Vagina (tissue), 2 donors: Measurements from ENCODE around the gene CAPN14.

Experiments used
- POLR2A ChIP-seq, 2 donors: fragments of 450-650 bp; IDR thresholded peaks; one replicate each; pipeline ENCODE4 v1.6.1; 2017; ENCODE audit warnings: antibody characterized with exemption in 2 of 2, mild to moderate bottlenecking in 2 of 2, moderate library complexity in 2 of 2
- POLR2AphosphoS5 ChIP-seq, 2 donors: sonication (generic); formaldehyde crosslinking; IDR thresholded peaks; one replicate each; pipeline ENCODE4 v1.9.0; 2017; ENCODE audit warnings: antibody characterized with exemption in 2 of 2, mild to moderate bottlenecking in 2 of 2, low read depth in 1 of 2; ENCODE audit not compliant: insufficient read depth in 1 of 2
- TF ChIP-seq, protein P1 (sequence below), 3 experiments: fragments of 450-650 bp in 2 of 3; fragments of 200-600 bp in 1 of 3; sonication (generic) in 1 of 3; IDR thresholded peaks; one replicate each; pipeline ENCODE4 v1.5.1; 2017 to 2019; ENCODE audit warnings: antibody characterized with exemption in 3 of 3, mild to moderate bottlenecking in 2 of 3, moderate library complexity in 2 of 3

DNA sequence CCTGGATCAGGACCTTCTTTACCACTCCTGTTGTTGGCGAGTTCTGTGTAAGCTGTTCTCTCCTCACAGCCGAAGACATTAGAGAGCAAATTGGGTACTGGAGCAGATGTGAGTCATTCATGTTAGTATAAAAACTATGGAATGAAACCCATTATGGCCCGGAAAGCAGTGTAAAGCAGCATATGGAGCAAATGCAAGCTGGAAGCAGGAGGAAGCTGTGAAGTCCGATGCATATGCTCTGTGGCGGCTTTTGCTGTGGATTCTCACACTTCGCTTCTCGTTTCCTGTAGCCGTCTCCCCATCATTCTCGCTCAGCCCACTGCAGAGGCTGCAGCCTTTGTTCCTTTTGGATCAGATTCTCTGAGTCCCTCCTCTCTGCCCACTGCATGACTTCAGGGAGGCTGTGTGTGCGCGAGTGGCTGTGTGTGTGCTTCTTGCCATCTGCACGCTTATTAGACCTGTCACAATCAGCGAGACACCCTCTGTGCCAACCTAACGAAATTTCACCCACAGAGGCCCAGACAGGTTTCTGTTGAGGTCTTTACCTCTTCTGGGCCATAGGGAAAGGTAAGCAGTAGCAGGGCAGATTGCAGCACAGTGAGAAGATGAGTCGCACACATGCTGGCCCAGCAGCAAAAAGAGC lies 75.8 kb downstream of the CAPN14 start:
- TF ChIP-seq, protein P1, sequence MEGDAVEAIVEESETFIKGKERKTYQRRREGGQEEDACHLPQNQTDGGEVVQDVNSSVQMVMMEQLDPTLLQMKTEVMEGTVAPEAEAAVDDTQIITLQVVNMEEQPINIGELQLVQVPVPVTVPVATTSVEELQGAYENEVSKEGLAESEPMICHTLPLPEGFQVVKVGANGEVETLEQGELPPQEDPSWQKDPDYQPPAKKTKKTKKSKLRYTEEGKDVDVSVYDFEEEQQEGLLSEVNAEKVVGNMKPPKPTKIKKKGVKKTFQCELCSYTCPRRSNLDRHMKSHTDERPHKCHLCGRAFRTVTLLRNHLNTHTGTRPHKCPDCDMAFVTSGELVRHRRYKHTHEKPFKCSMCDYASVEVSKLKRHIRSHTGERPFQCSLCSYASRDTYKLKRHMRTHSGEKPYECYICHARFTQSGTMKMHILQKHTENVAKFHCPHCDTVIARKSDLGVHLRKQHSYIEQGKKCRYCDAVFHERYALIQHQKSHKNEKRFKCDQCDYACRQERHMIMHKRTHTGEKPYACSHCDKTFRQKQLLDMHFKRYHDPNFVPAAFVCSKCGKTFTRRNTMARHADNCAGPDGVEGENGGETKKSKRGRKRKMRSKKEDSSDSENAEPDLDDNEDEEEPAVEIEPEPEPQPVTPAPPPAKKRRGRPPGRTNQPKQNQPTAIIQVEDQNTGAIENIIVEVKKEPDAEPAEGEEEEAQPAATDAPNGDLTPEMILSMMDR (IDR thresholded peaks at IDR 0.05) = no peak
- TF ChIP-seq POLR2AphosphoS5 (IDR thresholded peaks at IDR 0.05; ENCODE audit: insufficient read depth in 1 of 2, low read depth in 1 of 2) (no peak), POLR2A (IDR thresholded peaks at IDR 0.05) (no peak)
